MM.1S (cell line): ENCODE measurements around the gene KLC4.

ENCODE experiments used
- DNase-seq: peaks from one replicate; pipeline ENCODE4 v3.0.0-alpha.2; 2015
- H2AFZ ChIP-seq: fragments of 300-600 bp; sonication (generic); 2 replicates; pipeline ENCODE4 v1.6.0; 2016; ENCODE audit warnings: antibody characterized with exemption, low read length
- H3F3A ChIP-seq: fragments of 300-600 bp; sonication (generic); 2 replicates; pipeline ENCODE4 v1.6.1; 2016; ENCODE audit warnings: mild to moderate bottlenecking, antibody characterized with exemption, low read length, moderate library complexity, mixed read lengths; ENCODE audit not compliant: insufficient read depth
- H3K27ac ChIP-seq: fragments of 300-600 bp; sonication (generic); 2 replicates; pipeline ENCODE4 v1.5.1; 2016; ENCODE audit warnings: mild to moderate bottlenecking, low read length
- H3K27me3 ChIP-seq: fragments of 300-600 bp; sonication (generic); replicated peaks from 2 replicates; pipeline ENCODE4 v1.6.0; 2016; ENCODE audit warnings: low read length; ENCODE audit not compliant: insufficient read depth
- H3K36me3 ChIP-seq: fragments of 300-600 bp; sonication (generic); replicated peaks from 2 replicates; pipeline ENCODE4 v1.6.1; 2016; ENCODE audit warnings: mild to moderate bottlenecking, low read length, mixed read lengths; ENCODE audit not compliant: insufficient read depth
- H3K4me1 ChIP-seq: fragments of 300-600 bp; sonication (generic); 2 replicates; pipeline ENCODE4 v1.6.1; 2016; ENCODE audit warnings: low read length, mixed read lengths
- H3K4me2 ChIP-seq: fragments of 300-600 bp; sonication (generic); 2 replicates; pipeline ENCODE4 v1.6.0; 2016; ENCODE audit warnings: low read depth, low read length
- H3K4me3 ChIP-seq: fragments of 300-600 bp; sonication (generic); 2 replicates; pipeline ENCODE4 v1.5.1; 2016; ENCODE audit warnings: low read length, mixed read lengths
- H3K79me2 ChIP-seq: fragments of 300-600 bp; sonication (generic); 2 replicates; pipeline ENCODE4 v1.6.1; 2016; ENCODE audit warnings: mixed run types, low read length, mixed read lengths
- H3K9ac ChIP-seq: fragments of 300-600 bp; sonication (generic); 2 replicates; pipeline ENCODE4 v1.6.1; 2016; ENCODE audit warnings: low read length, mixed read lengths
- H3K9me2 ChIP-seq: fragments of 300-600 bp; sonication (generic); replicated peaks from 2 replicates; pipeline ENCODE4 v1.6.1; 2016; ENCODE audit warnings: mild to moderate bottlenecking, low read length, mixed read lengths; ENCODE audit not compliant: insufficient read depth
- H3K9me3 ChIP-seq: fragments of 300-600 bp; sonication (generic); replicated peaks from 2 replicates; pipeline ENCODE4 v1.6.1; 2016; ENCODE audit warnings: mild to moderate bottlenecking, low read length, mixed read lengths; ENCODE audit not compliant: insufficient read depth
- H4K20me1 ChIP-seq: fragments of 300-600 bp; sonication (generic); 2 replicates; pipeline ENCODE4 v1.6.1; 2016; ENCODE audit warnings: mild to moderate bottlenecking, low read length, moderate library complexity, mixed read lengths; ENCODE audit not compliant: insufficient read depth
- EZH2 ChIP-seq: fragments of 300-600 bp; sonication (generic); optimal IDR thresholded peaks from 2 replicates; pipeline ENCODE3; 2017; ENCODE audit warnings: low read depth, mild to moderate bottlenecking, antibody characterized with exemption, low read length, mixed read lengths
- EZH2phosphoT487 ChIP-seq: fragments of 300-600 bp; sonication (generic); IDR thresholded peaks from 2 replicates; pipeline ENCODE4 v1.6.1; 2018; ENCODE audit warnings: antibody characterized with exemption, low read length
- TF ChIP-seq, protein P1 (sequence below): fragments of 300-600 bp; sonication (generic); IDR thresholded peaks from 2 replicates; pipeline ENCODE4 v1.5.1; 2016; ENCODE audit warnings: antibody characterized with exemption, low read length, mixed read lengths

The KLC4 gene

DNA sequence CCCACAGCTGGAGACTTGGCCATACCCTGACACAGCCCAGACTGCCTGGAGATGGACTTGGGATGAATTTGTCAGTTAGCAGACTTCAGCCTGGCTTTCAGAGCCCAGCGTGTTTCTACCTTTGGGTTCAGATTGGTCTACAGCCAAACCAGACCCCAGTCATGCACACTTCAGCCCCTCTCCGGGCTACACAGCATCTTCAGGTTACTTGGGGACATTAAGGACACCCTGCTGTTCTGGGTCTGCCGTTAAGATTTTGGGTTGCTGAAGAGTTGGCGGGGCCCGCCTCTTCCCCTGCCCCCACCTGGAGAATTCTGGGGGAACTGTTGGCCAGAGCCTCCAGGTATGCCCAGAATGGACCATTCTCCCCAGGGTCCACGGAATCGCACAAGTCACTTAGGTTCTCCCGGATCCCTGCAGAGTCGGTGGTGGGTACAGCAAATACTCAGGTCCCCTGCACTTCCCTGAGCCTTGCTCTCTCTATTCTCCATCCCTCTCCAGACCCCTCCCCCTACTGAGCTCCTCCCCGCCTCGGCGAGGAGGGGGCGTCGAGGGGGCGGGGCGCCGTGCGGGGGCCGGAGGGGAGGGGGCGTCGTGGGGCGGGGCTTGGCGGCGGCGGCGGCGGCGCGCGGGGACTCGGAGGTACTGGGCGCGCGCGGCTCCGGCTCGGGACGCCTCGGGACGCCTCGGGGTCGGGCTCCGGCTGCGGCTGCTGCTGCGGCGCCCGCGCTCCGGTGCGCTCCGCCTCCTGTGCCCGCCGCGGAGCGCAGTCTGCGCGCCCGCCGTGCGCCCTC, 16.4 kb downstream of the KLC4 start, which contains the start of gene PTK7:
Gene PTK7, plus strand, starts transcription at position 645 of the 794 bp plus-strand sequence. CDS start 175 bp downstream, outside the sequence.
- Histone ChIP-seq H4K20me1 (no peaks in the 10 kb centered on the region), H3K79me2 (no peaks in the 10 kb centered on the region), H3K27me3 (peaks cover 21% of the 10 kb centered on the region), H3K4me1 (peaks cover 10% of the 10 kb centered on the region), H3F3A (no peaks in the 10 kb centered on the region), H3K9ac (no peak within 1 kb of the TSS), H3K9me3 (no peaks in the 10 kb centered on the region), H3K4me2 (peak within 1 kb of the TSS; percentile 18; the same call in 1 of the 2 replicates), H3K27ac (no peak within 1 kb of the TSS), H3K36me3 (no peaks in the 10 kb centered on the region), H3K4me3 (no peak within 1 kb of the TSS; the same call in 1 of the 2 replicates), H2AFZ (no peak within 1 kb of the TSS), H3K9me2 (no peaks in the 10 kb centered on the region)
- TF ChIP-seq, protein P1, sequence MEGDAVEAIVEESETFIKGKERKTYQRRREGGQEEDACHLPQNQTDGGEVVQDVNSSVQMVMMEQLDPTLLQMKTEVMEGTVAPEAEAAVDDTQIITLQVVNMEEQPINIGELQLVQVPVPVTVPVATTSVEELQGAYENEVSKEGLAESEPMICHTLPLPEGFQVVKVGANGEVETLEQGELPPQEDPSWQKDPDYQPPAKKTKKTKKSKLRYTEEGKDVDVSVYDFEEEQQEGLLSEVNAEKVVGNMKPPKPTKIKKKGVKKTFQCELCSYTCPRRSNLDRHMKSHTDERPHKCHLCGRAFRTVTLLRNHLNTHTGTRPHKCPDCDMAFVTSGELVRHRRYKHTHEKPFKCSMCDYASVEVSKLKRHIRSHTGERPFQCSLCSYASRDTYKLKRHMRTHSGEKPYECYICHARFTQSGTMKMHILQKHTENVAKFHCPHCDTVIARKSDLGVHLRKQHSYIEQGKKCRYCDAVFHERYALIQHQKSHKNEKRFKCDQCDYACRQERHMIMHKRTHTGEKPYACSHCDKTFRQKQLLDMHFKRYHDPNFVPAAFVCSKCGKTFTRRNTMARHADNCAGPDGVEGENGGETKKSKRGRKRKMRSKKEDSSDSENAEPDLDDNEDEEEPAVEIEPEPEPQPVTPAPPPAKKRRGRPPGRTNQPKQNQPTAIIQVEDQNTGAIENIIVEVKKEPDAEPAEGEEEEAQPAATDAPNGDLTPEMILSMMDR: no peak
- no peak for TF ChIP-seq EZH2
- no peak for TF ChIP-seq EZH2phosphoT487
- no peak for DNase-seq

DNA sequence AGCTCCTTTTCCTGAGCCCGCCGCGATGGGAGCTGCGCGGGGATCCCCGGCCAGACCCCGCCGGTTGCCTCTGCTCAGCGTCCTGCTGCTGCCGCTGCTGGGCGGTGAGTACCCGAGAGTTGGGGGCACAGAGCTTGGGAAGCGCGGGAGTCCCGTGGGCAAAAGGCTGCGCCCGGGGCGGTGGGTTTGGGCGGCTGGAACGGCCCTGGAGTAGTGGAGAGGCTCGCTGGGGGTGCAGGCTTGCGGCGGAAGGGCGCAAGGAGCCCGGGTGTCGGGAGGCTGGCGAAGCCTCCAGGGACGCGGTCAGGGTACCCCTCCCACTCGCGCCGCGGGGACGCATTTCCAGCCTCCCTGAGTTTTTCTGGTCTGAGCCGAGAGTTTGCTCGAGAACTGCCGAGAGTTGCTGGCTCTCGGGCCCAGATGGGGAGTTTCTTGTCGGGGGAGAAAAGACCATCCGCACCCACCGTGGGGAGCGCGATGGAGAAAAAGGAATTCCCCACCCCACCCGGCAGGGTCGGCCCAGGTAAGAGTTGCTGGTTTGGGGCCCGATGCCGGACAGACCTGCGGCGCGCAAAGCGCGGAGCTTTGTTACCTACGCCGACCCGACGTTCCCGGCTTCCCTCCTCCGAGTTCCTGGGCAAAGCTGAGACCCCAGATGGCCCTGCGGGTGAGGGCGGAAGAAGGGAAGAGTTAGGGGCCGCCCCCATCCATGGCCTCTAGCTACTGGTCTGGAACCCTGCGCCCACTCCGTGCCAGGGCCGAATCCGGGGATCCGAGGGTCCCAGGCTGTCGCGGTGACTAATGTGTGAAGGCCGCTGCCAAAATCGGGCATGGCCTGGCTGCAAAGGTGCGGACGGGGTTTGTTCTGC, 17.3 kb downstream of the KLC4 start:
- no peak overlapping the region for H3K27ac ChIP-seq
- no peaks in the 10 kb centered on the region for H3K36me3 ChIP-seq
- H3K4me1 ChIP-seq: peaks cover 10% of the 10 kb centered on the region
- H4K20me1 ChIP-seq: no peaks in the 10 kb centered on the region
- no peaks in the 10 kb centered on the region for H3K9me3 ChIP-seq
- H2AFZ ChIP-seq: no peak overlapping the region
- H3K9me2 ChIP-seq: no peaks in the 10 kb centered on the region
- no peaks in the 10 kb centered on the region for H3K79me2 ChIP-seq
- no peak overlapping the region for H3K9ac ChIP-seq
- TF ChIP-seq EZH2: peak; percentile 73
- TF ChIP-seq, protein P1: no peak
- no peak for DNase-seq
- H3K4me3 ChIP-seq: no peak overlapping the region; the same call in 1 of the 2 replicates
- no peaks in the 10 kb centered on the region for H3F3A ChIP-seq
- H3K27me3 ChIP-seq: peaks cover 21% of the 10 kb centered on the region
- peak overlapping the region; percentile 18; the same call in 1 of the 2 replicates for H3K4me2 ChIP-seq

DNA sequence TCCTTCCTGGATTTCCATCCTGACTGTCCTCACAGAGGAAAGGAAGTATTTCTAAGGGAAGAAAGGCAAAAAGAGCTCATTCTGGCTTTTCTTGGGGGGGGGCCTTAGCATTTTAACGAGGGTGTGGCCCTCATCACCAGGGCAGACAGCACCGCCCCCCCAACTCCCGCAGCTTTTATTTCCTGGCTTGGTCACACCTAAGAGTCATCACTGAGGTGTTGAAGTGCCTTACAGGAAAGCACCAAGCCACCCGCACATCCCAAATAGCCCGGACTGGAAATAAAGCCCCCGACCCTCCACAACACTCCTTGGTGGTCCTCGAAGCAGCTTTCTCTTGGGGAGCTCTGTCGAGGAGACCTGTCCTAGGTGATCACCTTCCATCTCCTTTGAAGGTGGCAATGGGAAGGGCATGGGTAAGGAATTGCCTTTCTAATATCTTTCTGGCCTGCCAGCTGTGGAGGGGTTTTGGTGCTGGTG, 17.9 kb downstream of the KLC4 start:
- H3K9me3 ChIP-seq: no peaks in the 10 kb centered on the region
- peaks cover 3% of the 10 kb centered on the region for H3K4me1 ChIP-seq
- H3K9me2 ChIP-seq: no peaks in the 10 kb centered on the region
- no peaks in the 10 kb centered on the region for H3K36me3 ChIP-seq
- no peaks in the 10 kb centered on the region for H3F3A ChIP-seq
- no peak overlapping the region for H3K4me3 ChIP-seq
- no peak overlapping the region for H3K27ac ChIP-seq
- H4K20me1 ChIP-seq: no peaks in the 10 kb centered on the region
- H3K79me2 ChIP-seq: no peaks in the 10 kb centered on the region
- TF ChIP-seq EZH2: no peak
- TF ChIP-seq EZH2phosphoT487: no peak
- TF ChIP-seq, protein P1: no peak
- no peak overlapping the region for H3K4me2 ChIP-seq
- H3K27me3 ChIP-seq: peaks cover 21% of the 10 kb centered on the region
- H2AFZ ChIP-seq: no peak overlapping the region
- no peak overlapping the region for H3K9ac ChIP-seq
- DNase-seq: no peak
